Lower leg skin (tissue), 4 donors: ENCODE measurements around the gene FOXP4. TPM values are rescaled to one million over a fixed set of nuclear protein-coding genes. Genes with fewer than 3 reads are reported as not detected.

ENCODE experiments used
- DNase-seq, 2 donors: peaks; one replicate each; pipeline ENCODE4 v3.0.0-alpha.2; 2019; ENCODE audit warnings: low spot score in 2 of 2
- H3K4me3 ChIP-seq: fragments of 200-600 bp; sonication (generic); 2 replicates; pipeline ENCODE4 v1.5.1; 2017; ENCODE audit warnings: mild to moderate bottlenecking, low read depth; ENCODE audit not compliant: poor library complexity, severe bottlenecking
- POLR2A ChIP-seq, 2 donors: fragments of 450-650 bp; IDR thresholded peaks; one replicate each; pipeline ENCODE4 v1.6.1; 2016 to 2017; ENCODE audit warnings: antibody characterized with exemption in 2 of 2, mild to moderate bottlenecking in 1 of 2, moderate library complexity in 1 of 2
- WGBS, 2 donors: methylation state at CpG; one replicate each; pipeline ENCODE4 v1.1.5; 2018; 5-methylcytosine and 5-hydroxymethylcytosine counted together
- intact Hi-C: fragments of 100-400 bp; cut with DNase I; formaldehyde crosslinking; loops from one replicate; pipeline ENCODE4 v1.15.0; 2023; ENCODE audit warnings: low total_unique reads
- total RNA-seq, 4 donors: library from RNA; depleted of rRNA; stranded (reverse); fragments of >200 nt; gene quantifications; one replicate each; pipeline ENCODE4 v1.1.0, GENCODE V29; 2016
- TF ChIP-seq, protein P1 (sequence below), 3 donors: fragments of 450-650 bp; IDR thresholded peaks; one replicate each; pipeline ENCODE4 v1.5.1; 2016; ENCODE audit warnings: antibody characterized with exemption in 3 of 3, mild to moderate bottlenecking in 3 of 3, moderate library complexity in 2 of 3

The FOXP4 gene
- total RNA-seq, 4 donors from 2014 or later = 7.5 to 11.6 (median 10.1) TPM

DNA sequence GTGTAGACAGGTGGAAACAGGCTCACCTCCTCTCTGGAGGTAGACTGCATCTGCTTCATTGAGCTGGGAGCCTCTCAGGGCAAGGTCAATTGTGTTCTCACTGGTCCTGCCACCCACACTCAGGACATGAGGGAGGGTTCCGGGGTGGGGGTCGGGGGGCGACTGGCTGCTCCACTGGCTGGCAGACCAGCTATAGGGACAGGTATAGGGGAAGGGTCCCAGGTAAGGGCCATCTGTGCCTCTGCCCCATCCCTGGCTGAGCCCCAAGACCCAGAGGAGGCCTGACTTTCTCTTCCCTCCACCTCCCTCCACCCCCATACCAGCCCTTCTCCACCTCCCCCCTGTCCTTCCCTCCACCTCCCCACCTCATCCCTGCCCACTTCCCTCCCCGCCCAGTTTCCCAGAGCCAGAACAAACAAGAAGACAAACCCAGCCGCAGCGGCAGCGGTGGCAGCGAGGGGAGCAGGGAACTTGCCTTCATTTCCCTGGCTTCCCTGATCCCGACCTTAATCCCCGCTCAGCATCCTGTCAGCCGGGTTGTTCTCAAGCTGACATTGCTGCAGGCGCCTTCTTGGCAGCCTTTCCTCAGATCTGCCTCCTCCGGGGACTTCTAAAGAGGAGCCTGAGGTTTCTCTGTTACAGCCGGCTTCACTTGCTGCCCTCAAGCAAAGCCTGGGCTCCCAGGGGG is 18.3 kb upstream of the FOXP4 start:
- TF ChIP-seq, protein P1, sequence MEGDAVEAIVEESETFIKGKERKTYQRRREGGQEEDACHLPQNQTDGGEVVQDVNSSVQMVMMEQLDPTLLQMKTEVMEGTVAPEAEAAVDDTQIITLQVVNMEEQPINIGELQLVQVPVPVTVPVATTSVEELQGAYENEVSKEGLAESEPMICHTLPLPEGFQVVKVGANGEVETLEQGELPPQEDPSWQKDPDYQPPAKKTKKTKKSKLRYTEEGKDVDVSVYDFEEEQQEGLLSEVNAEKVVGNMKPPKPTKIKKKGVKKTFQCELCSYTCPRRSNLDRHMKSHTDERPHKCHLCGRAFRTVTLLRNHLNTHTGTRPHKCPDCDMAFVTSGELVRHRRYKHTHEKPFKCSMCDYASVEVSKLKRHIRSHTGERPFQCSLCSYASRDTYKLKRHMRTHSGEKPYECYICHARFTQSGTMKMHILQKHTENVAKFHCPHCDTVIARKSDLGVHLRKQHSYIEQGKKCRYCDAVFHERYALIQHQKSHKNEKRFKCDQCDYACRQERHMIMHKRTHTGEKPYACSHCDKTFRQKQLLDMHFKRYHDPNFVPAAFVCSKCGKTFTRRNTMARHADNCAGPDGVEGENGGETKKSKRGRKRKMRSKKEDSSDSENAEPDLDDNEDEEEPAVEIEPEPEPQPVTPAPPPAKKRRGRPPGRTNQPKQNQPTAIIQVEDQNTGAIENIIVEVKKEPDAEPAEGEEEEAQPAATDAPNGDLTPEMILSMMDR (IDR thresholded peaks at IDR 0.05) = no peak
- no peak for TF ChIP-seq POLR2A (IDR thresholded peaks at IDR 0.05)
- no peak for DNase-seq
- intact Hi-C loops = no loop called here
- WGBS, 2 donors = 26 to 27% methylated on average over 14 of the region's 14 CpGs
- H3K4me3 ChIP-seq = no peak overlapping the region

DNA sequence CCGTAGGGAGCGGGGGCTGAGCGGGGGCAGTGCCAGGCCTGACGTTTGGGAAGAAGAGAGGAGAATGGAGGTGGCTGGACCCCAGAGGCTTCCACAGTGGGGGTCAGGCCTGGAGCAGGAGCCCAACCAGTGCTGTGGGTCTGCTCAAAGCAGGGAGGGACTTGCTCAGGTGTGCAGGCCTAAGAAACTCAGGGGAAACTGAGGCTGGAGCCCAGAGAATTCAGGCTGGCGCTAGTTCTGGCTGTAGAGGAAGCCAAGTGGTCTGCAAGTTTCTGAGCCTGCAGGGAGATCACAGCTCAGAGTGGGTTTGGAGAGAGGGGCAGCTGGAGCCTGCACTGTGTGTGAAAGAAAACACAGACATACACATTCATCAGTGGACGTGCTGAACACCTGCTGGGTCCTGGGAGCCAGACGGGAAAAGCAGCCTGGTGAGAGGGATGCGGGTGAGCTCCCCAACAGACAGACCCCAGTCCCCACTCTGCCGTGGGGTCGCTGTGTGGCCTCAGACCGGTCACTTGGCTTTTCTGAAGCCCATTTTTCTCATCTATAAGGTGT is 17.7 kb upstream of the FOXP4 start:
- no peak overlapping the region for H3K4me3 ChIP-seq
- no peak for DNase-seq
- 65 to 78% methylated on average over 11 of the region's 11 CpGs for WGBS, 2 donors
- no peak for TF ChIP-seq POLR2A (IDR thresholded peaks at IDR 0.05)
- TF ChIP-seq, protein P1 (IDR thresholded peaks at IDR 0.05) = no peak
- intact Hi-C loops = no loop called here

DNA sequence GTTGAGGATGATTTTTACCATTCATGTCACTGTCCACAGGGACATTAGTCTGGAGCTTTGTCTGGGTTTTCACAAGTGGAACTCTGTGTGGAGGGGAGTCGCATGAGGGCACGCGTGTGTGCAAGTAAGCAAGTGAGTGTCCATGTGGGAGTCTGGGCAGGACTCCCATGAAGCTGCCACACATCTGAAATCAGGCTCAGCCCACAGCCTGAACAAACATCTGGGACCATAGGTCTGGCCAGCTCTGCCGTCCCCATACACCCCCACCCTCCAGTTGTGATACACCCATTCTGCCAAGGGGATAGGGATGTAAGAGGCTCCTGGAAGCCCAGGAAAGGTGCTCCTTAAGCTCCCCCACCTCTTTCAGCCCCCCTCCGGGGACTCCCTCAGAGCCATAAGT is 17.1 kb upstream of the FOXP4 start:
- TF ChIP-seq POLR2A (IDR thresholded peaks at IDR 0.05) = no peak
- TF ChIP-seq, protein P1 (IDR thresholded peaks at IDR 0.05) = no peak
- 72 to 73% methylated on average over 5 of the region's 5 CpGs for WGBS, 2 donors
- no peak overlapping the region for H3K4me3 ChIP-seq
- intact Hi-C loops = no loop called here
- DNase-seq = no peak

DNA sequence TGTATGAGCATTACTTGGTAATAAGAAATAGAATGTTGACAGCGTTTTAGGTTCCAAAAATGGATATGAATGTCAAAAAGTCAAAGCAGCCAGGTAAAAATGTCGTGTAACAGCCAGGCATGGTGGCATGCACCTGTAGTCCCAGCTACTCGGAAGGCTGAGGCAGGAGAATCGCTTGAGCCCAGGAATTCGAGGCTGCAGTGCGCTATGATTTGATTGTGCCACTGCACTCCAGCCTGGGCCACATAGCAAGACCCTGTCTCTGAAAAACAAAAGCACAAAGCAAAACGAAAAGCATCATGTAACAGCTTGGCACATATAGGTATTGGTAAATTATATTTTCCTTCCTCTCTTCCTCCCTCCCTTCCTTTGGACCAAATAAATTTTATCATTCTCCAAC is 16.2 kb upstream of the FOXP4 start:
- intact Hi-C loops = no loop called here
- WGBS, 2 donors = 84 to 87% methylated on average over 7 of the region's 7 CpGs
- TF ChIP-seq, protein P1 (IDR thresholded peaks at IDR 0.05) = no peak
- TF ChIP-seq POLR2A (IDR thresholded peaks at IDR 0.05) = no peak
- no peak for DNase-seq
- H3K4me3 ChIP-seq = no peak overlapping the region

DNA sequence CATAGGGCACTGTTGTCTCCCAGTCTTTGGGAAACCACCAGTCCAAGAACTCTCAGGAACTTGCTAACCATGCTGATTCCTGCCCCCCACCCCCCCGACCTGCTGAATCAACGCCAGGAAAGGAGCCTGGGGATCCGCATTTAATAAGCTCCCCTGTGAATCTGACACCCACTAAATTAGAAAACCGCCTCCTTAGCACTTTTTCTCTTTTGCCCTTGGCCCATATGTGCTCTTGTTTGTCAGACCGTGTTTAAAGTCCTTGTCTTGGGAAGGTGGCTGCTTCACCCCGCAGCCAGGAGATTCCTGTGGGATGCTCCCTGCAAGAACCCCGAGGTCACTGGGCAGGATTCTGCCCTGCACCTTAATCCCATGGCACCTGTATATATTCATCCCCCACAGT is 15.7 kb upstream of the FOXP4 start:
- no peak overlapping the region for H3K4me3 ChIP-seq
- intact Hi-C loops = no loop called here
- DNase-seq = no peak
- TF ChIP-seq POLR2A (IDR thresholded peaks at IDR 0.05) = no peak
- TF ChIP-seq, protein P1 (IDR thresholded peaks at IDR 0.05) = no peak
- WGBS, 2 donors = 91 to 92% methylated on average over 7 of the region's 7 CpGs

DNA sequence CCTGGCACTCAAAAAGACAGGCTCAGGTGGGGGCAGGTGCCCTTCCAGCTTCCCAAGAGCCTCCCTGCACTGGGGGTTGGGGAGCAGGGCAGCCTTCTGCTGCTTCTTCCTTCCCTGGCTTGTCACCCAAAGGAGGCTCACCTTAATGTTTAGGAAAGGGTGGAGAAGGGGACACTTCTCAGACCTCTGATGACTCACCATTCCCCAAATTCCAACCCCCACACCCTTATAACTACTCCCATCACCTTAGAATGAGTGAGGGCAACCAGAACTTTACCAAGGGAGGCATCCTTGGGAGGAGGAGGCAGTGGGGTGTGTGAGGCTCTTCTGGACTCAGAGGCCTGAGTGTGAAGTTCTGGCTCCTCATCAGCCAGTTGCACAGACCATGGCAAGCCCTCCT is 15.2 kb upstream of the FOXP4 start:
- intact Hi-C loops = no loop called here
- TF ChIP-seq POLR2A (IDR thresholded peaks at IDR 0.05) = no peak
- TF ChIP-seq, protein P1 (IDR thresholded peaks at IDR 0.05) = no peak
- no peak for DNase-seq
- H3K4me3 ChIP-seq = no peak overlapping the region
